Spleen (tissue), 7 donors: Measurements from ENCODE around the gene SGO2.

Source experiments
- POLR2A ChIP-seq, 3 donors: fragments of 450-650 bp; IDR thresholded peaks; one replicate each; pipeline ENCODE4 v1.5.1; 2017; ENCODE audit warnings: antibody characterized with exemption in 3 of 3, mild to moderate bottlenecking in 1 of 3
- TF ChIP-seq, protein P1 (sequence below), 11 experiments: fragments of 200-600 bp in 7 of 11; fragments of 450-650 bp in 4 of 11; sonication (generic) in 4 of 11; IDR thresholded peaks in 8 of 11; conservative IDR thresholded peaks in 3 of 11; 1 replicate in 7 of 11; 2 replicates in 4 of 11; pipeline versions ENCODE4 v1.4.0 to v1.8.0; 2016 to 2021; ENCODE audit warnings: antibody characterized with exemption in 11 of 11, inconsistent platforms in 4 of 11, mild to moderate bottlenecking in 1 of 11
- donor health status: DM: no; HTN: no; CAD: no; lungs with moderate emphysema.
- donor health status: DM: no; HTN: no; CAD: no.
- donor health status: DM: no; HTN: no; CAD: no.

- no peak for TF ChIP-seq POLR2A (IDR thresholded peaks at IDR 0.05)
- TF ChIP-seq, protein P1, sequence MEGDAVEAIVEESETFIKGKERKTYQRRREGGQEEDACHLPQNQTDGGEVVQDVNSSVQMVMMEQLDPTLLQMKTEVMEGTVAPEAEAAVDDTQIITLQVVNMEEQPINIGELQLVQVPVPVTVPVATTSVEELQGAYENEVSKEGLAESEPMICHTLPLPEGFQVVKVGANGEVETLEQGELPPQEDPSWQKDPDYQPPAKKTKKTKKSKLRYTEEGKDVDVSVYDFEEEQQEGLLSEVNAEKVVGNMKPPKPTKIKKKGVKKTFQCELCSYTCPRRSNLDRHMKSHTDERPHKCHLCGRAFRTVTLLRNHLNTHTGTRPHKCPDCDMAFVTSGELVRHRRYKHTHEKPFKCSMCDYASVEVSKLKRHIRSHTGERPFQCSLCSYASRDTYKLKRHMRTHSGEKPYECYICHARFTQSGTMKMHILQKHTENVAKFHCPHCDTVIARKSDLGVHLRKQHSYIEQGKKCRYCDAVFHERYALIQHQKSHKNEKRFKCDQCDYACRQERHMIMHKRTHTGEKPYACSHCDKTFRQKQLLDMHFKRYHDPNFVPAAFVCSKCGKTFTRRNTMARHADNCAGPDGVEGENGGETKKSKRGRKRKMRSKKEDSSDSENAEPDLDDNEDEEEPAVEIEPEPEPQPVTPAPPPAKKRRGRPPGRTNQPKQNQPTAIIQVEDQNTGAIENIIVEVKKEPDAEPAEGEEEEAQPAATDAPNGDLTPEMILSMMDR (IDR thresholded peaks at IDR 0.05 in 8 of 11, conservative IDR thresholded peaks at IDR 0.05 in 3 of 11) = no peak
These were observed 51.0 kb downstream of the SGO2 start for GRCh38 chr2:200577027-200577426.
